HepG2 (cell line): ENCODE results near the gene RUNDC1.

ENCODE experiments used
- FOSL1 ChIP-seq: sonication (generic); formaldehyde crosslinking; IDR thresholded peaks from 2 replicates; pipeline ENCODE4 v1.9.0; 2021; ENCODE audit warnings: missing genetic modification reagents, borderline replicate concordance
- IRF2 ChIP-seq: IDR thresholded peaks from 2 replicates; pipeline ENCODE4 v1.6.1; 2018; ENCODE audit warnings: missing genetic modification reagents, missing compliant biosample characterization
- MYNN ChIP-seq: sonication (generic); formaldehyde crosslinking; IDR thresholded peaks from 2 replicates; pipeline ENCODE4 v1.4.0; 2020; ENCODE audit warnings: mild to moderate bottlenecking, low read depth, missing genetic modification reagents
- POLR2A ChIP-seq, 2 experiments: IDR thresholded peaks; 2 replicates each; pipeline ENCODE4 v1.6.1; 2011; ENCODE audit warnings: low read depth in 2 of 2, low read length in 2 of 2, mild to moderate bottlenecking in 1 of 2, moderate library complexity in 1 of 2; ENCODE audit not compliant: insufficient read depth in 1 of 2
- TBP ChIP-seq: sonication (generic); formaldehyde crosslinking; IDR thresholded peaks from 2 replicates; pipeline ENCODE4 v1.5.0; 2020; ENCODE audit warnings: missing genetic modification reagents
- TF ChIP-seq, protein P1 (sequence below), 2 experiments: IDR thresholded peaks; 2 replicates each; pipeline ENCODE4 v1.6.1; 2011 to 2012; ENCODE audit warnings: low read length in 2 of 2, borderline replicate concordance in 1 of 2, low read depth in 1 of 2, mild to moderate bottlenecking in 1 of 2, moderate library complexity in 1 of 2
- TF ChIP-seq, protein P2 (sequence below): sonication (generic); formaldehyde crosslinking; IDR thresholded peaks from 2 replicates; pipeline ENCODE4 v1.5.1; 2020; ENCODE audit warnings: mild to moderate bottlenecking, missing genetic modification reagents, borderline replicate concordance

DNA sequence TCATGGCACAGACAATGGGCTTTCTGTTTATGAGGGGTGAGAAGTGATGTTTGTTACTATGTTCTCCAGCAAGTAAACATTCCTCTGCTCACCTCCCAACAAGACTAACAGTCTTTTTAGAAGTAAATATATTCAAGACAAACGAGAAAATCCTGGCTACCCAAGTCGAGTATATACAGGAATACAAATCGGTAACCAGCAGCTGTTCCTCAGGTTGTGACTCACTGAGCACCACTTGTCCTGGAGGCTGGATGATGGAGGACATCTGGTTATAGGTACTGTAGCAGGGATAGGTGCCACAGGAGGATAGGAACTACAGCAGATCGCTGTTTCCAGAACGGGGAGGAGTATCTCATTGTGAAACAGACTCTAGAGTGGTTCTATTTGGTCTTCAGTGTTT is 12.5 kb downstream of the RUNDC1 start:
- no peak for TF ChIP-seq IRF2
- TF ChIP-seq, protein P1, sequence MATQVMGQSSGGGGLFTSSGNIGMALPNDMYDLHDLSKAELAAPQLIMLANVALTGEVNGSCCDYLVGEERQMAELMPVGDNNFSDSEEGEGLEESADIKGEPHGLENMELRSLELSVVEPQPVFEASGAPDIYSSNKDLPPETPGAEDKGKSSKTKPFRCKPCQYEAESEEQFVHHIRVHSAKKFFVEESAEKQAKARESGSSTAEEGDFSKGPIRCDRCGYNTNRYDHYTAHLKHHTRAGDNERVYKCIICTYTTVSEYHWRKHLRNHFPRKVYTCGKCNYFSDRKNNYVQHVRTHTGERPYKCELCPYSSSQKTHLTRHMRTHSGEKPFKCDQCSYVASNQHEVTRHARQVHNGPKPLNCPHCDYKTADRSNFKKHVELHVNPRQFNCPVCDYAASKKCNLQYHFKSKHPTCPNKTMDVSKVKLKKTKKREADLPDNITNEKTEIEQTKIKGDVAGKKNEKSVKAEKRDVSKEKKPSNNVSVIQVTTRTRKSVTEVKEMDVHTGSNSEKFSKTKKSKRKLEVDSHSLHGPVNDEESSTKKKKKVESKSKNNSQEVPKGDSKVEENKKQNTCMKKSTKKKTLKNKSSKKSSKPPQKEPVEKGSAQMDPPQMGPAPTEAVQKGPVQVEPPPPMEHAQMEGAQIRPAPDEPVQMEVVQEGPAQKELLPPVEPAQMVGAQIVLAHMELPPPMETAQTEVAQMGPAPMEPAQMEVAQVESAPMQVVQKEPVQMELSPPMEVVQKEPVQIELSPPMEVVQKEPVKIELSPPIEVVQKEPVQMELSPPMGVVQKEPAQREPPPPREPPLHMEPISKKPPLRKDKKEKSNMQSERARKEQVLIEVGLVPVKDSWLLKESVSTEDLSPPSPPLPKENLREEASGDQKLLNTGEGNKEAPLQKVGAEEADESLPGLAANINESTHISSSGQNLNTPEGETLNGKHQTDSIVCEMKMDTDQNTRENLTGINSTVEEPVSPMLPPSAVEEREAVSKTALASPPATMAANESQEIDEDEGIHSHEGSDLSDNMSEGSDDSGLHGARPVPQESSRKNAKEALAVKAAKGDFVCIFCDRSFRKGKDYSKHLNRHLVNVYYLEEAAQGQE (IDR thresholded peaks at IDR 0.05; ENCODE audit: borderline replicate concordance in 1 of 2, low read depth in 1 of 2, low read length in 2 of 2): no peak
- no peak for TF ChIP-seq FOSL1 (CRISPR knock-in tag)
- TF ChIP-seq, protein P2, sequence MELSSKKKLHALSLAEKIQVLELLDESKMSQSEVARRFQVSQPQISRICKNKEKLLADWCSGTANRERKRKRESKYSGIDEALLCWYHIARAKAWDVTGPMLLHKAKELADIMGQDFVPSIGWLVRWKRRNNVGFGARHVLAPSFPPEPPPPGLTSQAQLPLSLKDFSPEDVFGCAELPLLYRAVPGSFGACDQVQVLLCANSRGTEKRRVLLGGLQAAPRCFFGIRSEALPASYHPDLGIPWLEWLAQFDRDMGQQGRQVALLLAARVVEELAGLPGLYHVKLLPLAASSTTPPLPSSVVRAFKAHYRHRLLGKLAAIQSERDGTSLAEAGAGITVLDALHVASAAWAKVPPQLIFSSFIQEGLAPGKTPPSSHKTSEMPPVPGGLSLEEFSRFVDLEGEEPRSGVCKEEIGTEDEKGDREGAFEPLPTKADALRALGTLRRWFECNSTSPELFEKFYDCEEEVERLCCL (CRISPR knock-in tag): no peak
- TF ChIP-seq POLR2A (IDR thresholded peaks at IDR 0.05; ENCODE audit: insufficient read depth in 1 of 2, low read depth in 2 of 2, low read length in 2 of 2): no peak
- no peak for TF ChIP-seq TBP (CRISPR knock-in tag)
- TF ChIP-seq MYNN (CRISPR knock-in tag): no peak
